EH (cell line): ENCODE results near the gene PIANP.

Experiments used
- DNase-seq: peaks from one replicate; pipeline ENCODE4 v3.0.0-alpha.2; 2015; ENCODE audit warnings: low read depth

The PIANP gene

GRCh38 chr12:6703631-6704030 lies 3.0 kb upstream of the PIANP start:
- DNase-seq, result peak; percentile 35

- DNase-seq, result no peak
Measured at GRCh38 chr12:6701078-6701768, 608 bp upstream of the PIANP start.

GRCh38 chr12:6699989-6700645 lies 498 bp downstream of the PIANP start:
- DNase-seq, result peak; percentile 13

- no peak for DNase-seq
Measured at GRCh38 chr12:6699259-6699988, 1.2 kb downstream of the PIANP start.

- no peak for DNase-seq
Measured at GRCh38 chr12:6698352-6699046, 2.1 kb downstream of the PIANP start.

GRCh38 chr12:6697584-6698351 lies 2.8 kb downstream of the PIANP start:
- DNase-seq, result peak; percentile 80

- DNase-seq, result no peak
Measured at GRCh38 chr12:6696690-6697583, 3.7 kb downstream of the PIANP start.

GRCh38 chr12:6695313-6696045 lies 5.1 kb downstream of the PIANP start:
- DNase-seq, result no peak

GRCh38 chr12:6694701-6695100 lies 5.9 kb downstream of the PIANP start:
- no peak for DNase-seq

GRCh38 chr12:6693832-6694355 lies 6.7 kb downstream of the PIANP start:
- no peak for DNase-seq

- DNase-seq, result no peak
Measured at GRCh38 chr12:6692888-6693287, 7.7 kb downstream of the PIANP start.

- DNase-seq, result peak; percentile 86
Measured at GRCh38 chr12:6691473-6691872, 9.1 kb downstream of the PIANP start.

- DNase-seq, result peak; percentile 100
Measured at GRCh38 chr12:6688999-6689882, 11.4 kb downstream of the PIANP start, which contains the start of gene ZNF384. ZNF384 (minus strand) TSS chr12:6689375; CDS start chr12:6679520, 9,855 bp downstream.

- DNase-seq, result peak; percentile 35
Measured at GRCh38 chr12:6688543-6688998, 12.0 kb downstream of the PIANP start.

GRCh38 chr12:6685814-6686213 lies 14.8 kb downstream of the PIANP start:
- no peak for DNase-seq

GRCh38 chr12:6684609-6685008 lies 16.0 kb downstream of the PIANP start:
- peak; percentile 49 for DNase-seq

- no peak for DNase-seq
Measured at GRCh38 chr12:6676962-6677361, 23.7 kb downstream of the PIANP start.

GRCh38 chr12:6672143-6672542 lies 28.5 kb downstream of the PIANP start:
- DNase-seq, result no peak
